ENCODE measurements around the gene CCDC71. TPM values are rescaled to one million over a fixed set of nuclear protein-coding genes. Genes with fewer than 3 reads are reported as not detected.

The CCDC71 gene
- total and polyA plus RNA-seq, 2 experiments from 2014 or later: 0.39 to 59.2 TPM

DNA sequence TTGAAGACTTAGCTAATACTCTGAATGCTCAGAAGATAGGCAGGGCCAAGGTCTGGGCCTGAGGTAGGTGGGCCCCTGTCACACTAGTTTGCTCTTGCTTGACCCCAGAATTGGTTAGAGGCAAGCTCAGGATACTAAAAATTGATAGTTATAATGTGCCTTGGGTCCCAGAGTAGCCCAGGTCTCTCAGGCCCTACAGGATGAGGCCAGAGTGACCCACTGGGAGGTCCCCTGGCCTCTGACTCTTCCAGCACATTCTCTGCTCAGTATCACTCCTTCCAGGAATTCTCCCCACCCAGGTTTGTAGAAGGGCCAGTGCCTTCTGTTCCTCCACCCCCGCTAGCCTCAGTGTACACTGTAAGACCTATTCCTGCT is 4.6 kb upstream of the CCDC71 start:
- Histone ChIP-seq H3K9me3 (ENCODE audit: low read depth) (no peaks in the 10 kb centered on the region), H3K27me3 (no peaks in the 10 kb centered on the region), H3K27ac (peak overlapping the region; percentile 71), H3K4me3 (peak overlapping the region; percentile 67), H3K36me3 (peaks cover 5% of the 10 kb centered on the region), H3K4me1 (ENCODE audit: low read depth) (peaks cover 35% of the 10 kb centered on the region)
- no peak for DNase-seq (ENCODE audit: low read depth in 1 of 2, low spot score in 1 of 2)
- TF ChIP-seq, protein P1, sequence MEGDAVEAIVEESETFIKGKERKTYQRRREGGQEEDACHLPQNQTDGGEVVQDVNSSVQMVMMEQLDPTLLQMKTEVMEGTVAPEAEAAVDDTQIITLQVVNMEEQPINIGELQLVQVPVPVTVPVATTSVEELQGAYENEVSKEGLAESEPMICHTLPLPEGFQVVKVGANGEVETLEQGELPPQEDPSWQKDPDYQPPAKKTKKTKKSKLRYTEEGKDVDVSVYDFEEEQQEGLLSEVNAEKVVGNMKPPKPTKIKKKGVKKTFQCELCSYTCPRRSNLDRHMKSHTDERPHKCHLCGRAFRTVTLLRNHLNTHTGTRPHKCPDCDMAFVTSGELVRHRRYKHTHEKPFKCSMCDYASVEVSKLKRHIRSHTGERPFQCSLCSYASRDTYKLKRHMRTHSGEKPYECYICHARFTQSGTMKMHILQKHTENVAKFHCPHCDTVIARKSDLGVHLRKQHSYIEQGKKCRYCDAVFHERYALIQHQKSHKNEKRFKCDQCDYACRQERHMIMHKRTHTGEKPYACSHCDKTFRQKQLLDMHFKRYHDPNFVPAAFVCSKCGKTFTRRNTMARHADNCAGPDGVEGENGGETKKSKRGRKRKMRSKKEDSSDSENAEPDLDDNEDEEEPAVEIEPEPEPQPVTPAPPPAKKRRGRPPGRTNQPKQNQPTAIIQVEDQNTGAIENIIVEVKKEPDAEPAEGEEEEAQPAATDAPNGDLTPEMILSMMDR (IDR thresholded peaks at IDR 0.05; ENCODE audit: low read depth, low read length): no peak

GRCh38 chr3:49166752-49167556 is 823 bp upstream of the CCDC71 start:
- DNase-seq (ENCODE audit: low read depth in 1 of 2, low spot score in 1 of 2): no peak
- H3K27ac ChIP-seq: no peak overlapping the region
- H3K4me1 ChIP-seq (ENCODE audit: low read depth): peaks cover 12% of the 10 kb centered on the region
- peak overlapping the region; percentile 74 for H3K4me3 ChIP-seq
- TF ChIP-seq, protein P1 (IDR thresholded peaks at IDR 0.05; ENCODE audit: low read depth, low read length): no peak
- peaks cover 2% of the 10 kb centered on the region for H3K36me3 ChIP-seq
- H3K9me3 ChIP-seq (ENCODE audit: low read depth): no peaks in the 10 kb centered on the region
- H3K27me3 ChIP-seq: no peaks in the 10 kb centered on the region

- TF ChIP-seq, protein P1 (IDR thresholded peaks at IDR 0.05; ENCODE audit: low read depth, low read length): no peak
- H3K4me1 ChIP-seq (ENCODE audit: low read depth): peaks cover 8% of the 10 kb centered on the region
- peaks cover 2% of the 10 kb centered on the region for H3K36me3 ChIP-seq
- no peaks in the 10 kb centered on the region for H3K9me3 ChIP-seq (ENCODE audit: low read depth)
- H3K27me3 ChIP-seq: no peaks in the 10 kb centered on the region
- peak overlapping the region; percentile 85 for H3K27ac ChIP-seq
- DNase-seq (ENCODE audit: low read depth in 1 of 2, low spot score in 1 of 2): no peak
- peak overlapping the region; percentile 74 for H3K4me3 ChIP-seq
These were observed 979 bp downstream of the CCDC71 start for GRCh38 chr3:49164983-49165720.

- no peak overlapping the region for H3K27ac ChIP-seq
- peaks cover 2% of the 10 kb centered on the region for H3K36me3 ChIP-seq
- H3K4me1 ChIP-seq (ENCODE audit: low read depth): peaks cover 8% of the 10 kb centered on the region
- TF ChIP-seq, protein P1 (IDR thresholded peaks at IDR 0.05; ENCODE audit: low read depth, low read length): no peak
- H3K4me3 ChIP-seq: no peak overlapping the region
- no peak for DNase-seq (ENCODE audit: low read depth in 1 of 2, low spot score in 1 of 2)
- no peaks in the 10 kb centered on the region for H3K27me3 ChIP-seq
- no peaks in the 10 kb centered on the region for H3K9me3 ChIP-seq (ENCODE audit: low read depth)
These were observed 2.5 kb downstream of the CCDC71 start for GRCh38 chr3:49163609-49164008.

DNA sequence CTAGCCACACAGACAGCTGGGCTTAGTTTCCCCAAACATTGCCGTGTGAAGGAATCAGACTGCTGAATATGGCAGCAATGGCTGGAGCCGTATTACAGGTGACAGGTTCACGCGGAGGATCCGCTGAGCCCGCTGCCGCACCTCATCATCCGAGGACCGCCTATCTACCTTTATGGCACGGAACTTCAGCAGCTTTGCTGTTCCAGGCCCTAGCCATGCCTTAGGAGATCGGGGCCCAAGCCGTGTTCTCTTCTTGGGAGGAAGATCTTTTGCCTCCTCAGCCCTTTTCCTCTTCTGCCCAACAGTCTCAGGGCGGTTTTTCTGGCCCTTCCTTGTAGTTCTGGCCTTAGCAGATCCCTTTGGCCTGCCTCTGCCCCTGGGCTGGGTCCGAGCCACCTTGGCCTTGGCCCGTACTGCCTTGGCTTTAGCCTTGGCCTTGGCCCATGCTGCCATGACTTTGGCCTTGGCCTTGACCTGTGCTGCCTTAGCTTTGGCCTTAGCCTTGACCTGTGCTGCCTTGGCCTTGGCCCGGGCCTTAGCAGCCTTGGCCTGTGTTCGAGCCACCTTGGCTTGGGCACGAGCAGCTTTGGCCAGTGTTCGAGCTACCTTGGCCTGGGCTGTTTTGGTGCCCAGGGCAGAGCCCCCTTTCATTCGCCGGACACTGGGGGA is 3.2 kb downstream of the CCDC71 start:
- TF ChIP-seq, protein P1 (IDR thresholded peaks at IDR 0.05; ENCODE audit: low read depth, low read length): no peak
- no peak overlapping the region for H3K4me3 ChIP-seq
- peaks cover 2% of the 10 kb centered on the region for H3K36me3 ChIP-seq
- H3K9me3 ChIP-seq (ENCODE audit: low read depth): no peaks in the 10 kb centered on the region
- peaks cover 8% of the 10 kb centered on the region for H3K4me1 ChIP-seq (ENCODE audit: low read depth)
- no peak for DNase-seq (ENCODE audit: low read depth in 1 of 2, low spot score in 1 of 2)
- no peak overlapping the region for H3K27ac ChIP-seq
- H3K27me3 ChIP-seq: no peaks in the 10 kb centered on the region
